ENCODE results near the gene ARG2. TPM values are rescaled to one million over a fixed set of nuclear protein-coding genes. Genes with fewer than 3 reads are reported as not detected.

ARG2 gene
- total RNA-seq, 1 donor, result 11.2 TPM

- Histone ChIP-seq H4K20me1 (ENCODE audit: insufficient read depth, low read length) (no peaks in the 10 kb centered on the region), H3K9me3 (ENCODE audit: low read depth, low read length) (no peaks in the 10 kb centered on the region), H3K4me3 (ENCODE audit: insufficient read depth, low read length) (no peak overlapping the region), H2AFZ (ENCODE audit: low read length) (no peak overlapping the region), H3K36me3 (ENCODE audit: insufficient read depth, low read length) (no peaks in the 10 kb centered on the region), H3K4me1 (ENCODE audit: insufficient read depth, low read length) (peaks cover 7% of the 10 kb centered on the region), H3K4me2 (ENCODE audit: insufficient read depth, low read length) (no peak overlapping the region), H3K79me2 (ENCODE audit: insufficient read depth, low read length) (no peaks in the 10 kb centered on the region), H3K27ac (ENCODE audit: low read depth, low read length) (no peak overlapping the region), H3K27me3 (ENCODE audit: insufficient read depth, low read length) (peaks cover 5% of the 10 kb centered on the region)
- no peak for TF ChIP-seq CTCF (IDR thresholded peaks at IDR 0.05; ENCODE audit: extremely low read depth, low read depth, low read length)
- DNase-seq (ENCODE audit: insufficient read length, low spot score, missing footprints), result no peak
Measured at GRCh38 chr14:67602076-67602475, 17.6 kb upstream of the ARG2 start.

GRCh38 chr14:67602995-67603545, 16.6 kb upstream of the ARG2 start:
- H3K9me3 ChIP-seq (ENCODE audit: low read depth, low read length), result no peaks in the 10 kb centered on the region
- no peak overlapping the region for H3K4me2 ChIP-seq (ENCODE audit: insufficient read depth, low read length)
- no peaks in the 10 kb centered on the region for H3K36me3 ChIP-seq (ENCODE audit: insufficient read depth, low read length)
- no peak overlapping the region for H2AFZ ChIP-seq (ENCODE audit: low read length)
- no peak overlapping the region for H3K4me3 ChIP-seq (ENCODE audit: insufficient read depth, low read length)
- no peak for DNase-seq (ENCODE audit: insufficient read length, low spot score, missing footprints)
- no peaks in the 10 kb centered on the region for H4K20me1 ChIP-seq (ENCODE audit: insufficient read depth, low read length)
- no peak overlapping the region for H3K27ac ChIP-seq (ENCODE audit: low read depth, low read length)
- no peak for TF ChIP-seq CTCF (IDR thresholded peaks at IDR 0.05; ENCODE audit: extremely low read depth, low read depth, low read length)
- H3K79me2 ChIP-seq (ENCODE audit: insufficient read depth, low read length), result no peaks in the 10 kb centered on the region
- peaks cover 5% of the 10 kb centered on the region for H3K27me3 ChIP-seq (ENCODE audit: insufficient read depth, low read length)
- peaks cover 7% of the 10 kb centered on the region for H3K4me1 ChIP-seq (ENCODE audit: insufficient read depth, low read length)

- no peak overlapping the region for H2AFZ ChIP-seq (ENCODE audit: low read length)
- H3K27me3 ChIP-seq (ENCODE audit: insufficient read depth, low read length), result peaks cover 7% of the 10 kb centered on the region
- no peak overlapping the region for H3K4me2 ChIP-seq (ENCODE audit: insufficient read depth, low read length)
- DNase-seq (ENCODE audit: insufficient read length, low spot score, missing footprints), result no peak
- H3K4me1 ChIP-seq (ENCODE audit: insufficient read depth, low read length), result no peaks in the 10 kb centered on the region
- no peaks in the 10 kb centered on the region for H3K36me3 ChIP-seq (ENCODE audit: insufficient read depth, low read length)
- H3K4me3 ChIP-seq (ENCODE audit: insufficient read depth, low read length), result no peak overlapping the region
- no peak overlapping the region for H3K27ac ChIP-seq (ENCODE audit: low read depth, low read length)
- no peaks in the 10 kb centered on the region for H3K9me3 ChIP-seq (ENCODE audit: low read depth, low read length)
- H3K79me2 ChIP-seq (ENCODE audit: insufficient read depth, low read length), result no peaks in the 10 kb centered on the region
- H4K20me1 ChIP-seq (ENCODE audit: insufficient read depth, low read length), result no peaks in the 10 kb centered on the region
- TF ChIP-seq CTCF (IDR thresholded peaks at IDR 0.05; ENCODE audit: extremely low read depth, low read depth, low read length), result no peak
Measured at GRCh38 chr14:67607646-67608045, 12.1 kb upstream of the ARG2 start.

- DNase-seq (ENCODE audit: insufficient read length, low spot score, missing footprints), result no peak
- H3K9me3 ChIP-seq (ENCODE audit: low read depth, low read length), result no peaks in the 10 kb centered on the region
- no peak overlapping the region for H2AFZ ChIP-seq (ENCODE audit: low read length)
- H3K4me3 ChIP-seq (ENCODE audit: insufficient read depth, low read length), result no peak overlapping the region
- peaks cover 8% of the 10 kb centered on the region for H3K27me3 ChIP-seq (ENCODE audit: insufficient read depth, low read length)
- H3K27ac ChIP-seq (ENCODE audit: low read depth, low read length), result no peak overlapping the region
- no peaks in the 10 kb centered on the region for H3K4me1 ChIP-seq (ENCODE audit: insufficient read depth, low read length)
- no peaks in the 10 kb centered on the region for H3K79me2 ChIP-seq (ENCODE audit: insufficient read depth, low read length)
- H4K20me1 ChIP-seq (ENCODE audit: insufficient read depth, low read length), result no peaks in the 10 kb centered on the region
- H3K4me2 ChIP-seq (ENCODE audit: insufficient read depth, low read length), result no peak overlapping the region
- TF ChIP-seq CTCF (IDR thresholded peaks at IDR 0.05; ENCODE audit: extremely low read depth, low read depth, low read length), result no peak
- H3K36me3 ChIP-seq (ENCODE audit: insufficient read depth, low read length), result no peaks in the 10 kb centered on the region
Measured at GRCh38 chr14:67609642-67610310, 9.9 kb upstream of the ARG2 start.
